B cell (primary cell): ENCODE results near the gene C22orf15.

ENCODE experiments used
- CTCF ChIP-seq: fragments of 200-600 bp; IDR thresholded peaks from one replicate; pipeline ENCODE4 v1.8.0; 2022; ENCODE audit warnings: antibody characterized with exemption, mild to moderate bottlenecking
- EZH2 ChIP-seq: IDR thresholded peaks from 2 replicates; pipeline ENCODE4 v1.6.1; 2012; ENCODE audit warnings: borderline replicate concordance, low read depth, mild to moderate bottlenecking, moderate library complexity, low read length; ENCODE audit not compliant: insufficient read depth, poor library complexity, severe bottlenecking

- TF ChIP-seq CTCF (no peak), EZH2 (no peak)
Observed at GRCh38 chr22:23787600-23787896, 24.8 kb downstream of the C22orf15 start.
